Body of pancreas (tissue), 4 donors: ENCODE results near the gene PHF21B.

ENCODE experiments used
- CTCF ChIP-seq, 7 experiments: fragments of 450-650 bp in 4 of 7; fragments of 200-600 bp in 3 of 7; sonication (generic) in 3 of 7; IDR thresholded peaks; one replicate each; pipeline ENCODE4 v1.5.1; 2016 to 2019; ENCODE audit warnings: antibody characterized with exemption in 7 of 7
- POLR2A ChIP-seq, 3 donors: fragments of 450-650 bp; IDR thresholded peaks; one replicate each; pipeline ENCODE4 v1.6.1; 2016; ENCODE audit warnings: antibody characterized with exemption in 3 of 3, mild to moderate bottlenecking in 2 of 3

- no peak for TF ChIP-seq CTCF (IDR thresholded peaks at IDR 0.05)
- no peak for TF ChIP-seq POLR2A (IDR thresholded peaks at IDR 0.05)
Measured at GRCh38 chr22:44884968-44885805, 124.6 kb downstream of the PHF21B start.
